Psoas muscle (tissue), 8 donors: ENCODE measurements around the gene PAM16. TPM values are rescaled to one million over a fixed set of nuclear protein-coding genes. Genes with fewer than 3 reads are reported as not detected.

Experiments
- ATAC-seq, 4 donors: fragments of 200-7000 bp; cut with Tn5 transposase; one replicate each; pipeline ENCODE4 v1.9.1; 2020; ENCODE audit warnings: moderate library complexity in 3 of 4, mild to moderate bottlenecking in 2 of 4
- DNase-seq, 2 donors: peaks; one replicate each; pipeline ENCODE4 v3.0.0-alpha.2; 2020
- H3K27ac ChIP-seq: fragments of 200-600 bp; one replicate; pipeline ENCODE4 v1.8.0; 2022
- H3K27me3 ChIP-seq, 3 donors: fragments of 200-600 bp in 1 of 3; one replicate each; pipeline versions ENCODE4 v1.6.1 to v1.8.0; 2013 to 2022; ENCODE audit warnings: low read length in 2 of 3, mild to moderate bottlenecking in 2 of 3, moderate library complexity in 1 of 3; ENCODE audit not compliant: insufficient read depth in 3 of 3
- H3K36me3 ChIP-seq, 2 donors: fragments of 200-600 bp in 1 of 2; one replicate each; pipeline versions ENCODE4 v1.6.1 to v1.8.0; 2013 to 2022; ENCODE audit warnings: low read depth in 1 of 2, mild to moderate bottlenecking in 1 of 2, moderate library complexity in 1 of 2; ENCODE audit not compliant: insufficient read depth in 1 of 2
- H3K4me1 ChIP-seq: fragments of 200-600 bp; one replicate; pipeline ENCODE4 v1.8.0; 2022
- H3K4me3 ChIP-seq: fragments of 200-600 bp; one replicate; pipeline ENCODE4 v1.8.0; 2022; ENCODE audit warnings: mild to moderate bottlenecking
- H3K9me3 ChIP-seq: fragments of 200-600 bp; one replicate; pipeline ENCODE4 v1.8.0; 2022
- WGBS, 3 donors: extraction: QIAGEN DNeasy Blood & Tissue Kit; methylation state at CpG; one replicate each; pipeline versions ENCODE4 v1.1.6 to v1.1.7; 2013; 5-methylcytosine and 5-hydroxymethylcytosine counted together
- intact Hi-C, 2 donors: fragments of 100-400 bp; cut with DNase I; formaldehyde crosslinking; loops; one replicate each; pipeline versions ENCODE4 v1.11.0 to v1.14.2; 2022
- polyA plus RNA-seq, 3 donors: library from polyadenylated mRNA; stranded (reverse); fragments of 200-250 nt; gene quantifications; one replicate each; pipeline ENCODE4 v1.2.3, GENCODE V29; 2013
- total RNA-seq, 4 donors: library from RNA; stranded (reverse); fragmentation: NEBNext Ultra II Directional in 2 of 4; extraction: Animal tissue kit (Norgen Biotek cat#: 25700) in 2 of 4; gene quantifications; one replicate each; pipeline versions ENCODE4 v1.2.1 to v1.2.4, GENCODE V29; 2021 to 2023
- TF ChIP-seq, protein P1 (sequence below): fragments of 200-600 bp; IDR thresholded peaks from one replicate; pipeline ENCODE4 v1.8.0; 2022; ENCODE audit warnings: antibody characterized with exemption
- donor health status: healthy with polysubstance abuse.
- donor health status: DM: no; HTN: no; CAD: no; lungs with moderate emphysema.
- donor health status: Bipolar disorder and iron deficiency.
- donor health status: healthy.
- donor health status: DM: yes; HTN: yes; CAD: no.
- donor health status: DM: no; HTN: no; CAD: no.
- donor health status: DM: no; HTN: no; CAD: no.
- donor health status: DM: yes; HTN: yes; CAD: no.

The PAM16 gene
- total and polyA plus RNA-seq, 7 donors, result 60.5 to 163 (median 84.2) TPM

DNA sequence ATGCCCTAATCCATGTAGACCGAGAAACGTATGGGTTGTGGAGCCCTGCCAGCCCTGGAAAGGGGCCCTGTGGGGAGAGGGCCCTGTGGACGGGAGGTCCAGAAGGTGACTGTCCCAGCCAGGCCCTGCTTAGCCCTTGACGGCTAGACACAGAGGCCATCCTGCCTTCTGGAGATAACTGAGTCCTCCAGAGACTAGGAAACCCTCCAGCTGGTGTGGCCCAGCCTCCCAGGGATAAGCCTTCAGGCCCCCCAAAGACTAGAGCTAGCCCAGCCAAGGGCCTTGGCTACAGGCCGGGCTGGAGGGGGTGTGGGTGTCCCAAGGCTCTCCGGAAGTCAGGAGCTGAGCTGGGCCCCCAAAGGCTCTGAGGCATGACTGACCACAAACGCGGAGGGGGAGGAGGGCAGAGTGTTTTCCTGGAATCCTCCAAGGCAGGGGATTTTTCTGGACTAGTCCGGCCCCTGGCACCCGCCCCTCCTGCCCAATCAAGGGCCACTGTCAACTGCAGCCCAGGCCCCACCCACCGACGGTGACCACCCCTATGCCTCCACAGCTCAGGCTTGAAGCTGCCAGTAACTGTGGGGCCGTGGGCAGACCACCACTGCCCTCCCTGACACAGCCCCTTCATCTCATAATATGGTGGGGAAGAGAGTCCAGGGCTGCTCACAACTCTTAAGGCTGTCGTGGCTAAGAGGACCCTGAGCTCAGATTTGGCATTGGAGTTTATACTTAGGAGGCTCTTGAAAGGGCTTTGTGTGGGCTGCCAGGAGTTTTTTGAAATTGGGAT is 19.6 kb upstream of the PAM16 start:
- Histone ChIP-seq H3K4me3 (peak overlapping the region; percentile 67), H3K36me3 (no peaks in the 10 kb centered on the region), H3K27me3 (no peaks in the 10 kb centered on the region), H3K27ac (peak overlapping the region; percentile 74), H3K4me1 (peaks cover 12% of the 10 kb centered on the region), H3K9me3 (no peaks in the 10 kb centered on the region)
- DNase-seq, result peak; percentile 84 to 85
- 62 to 65% (median 63%) methylated on average over 13 to 14 of the region's 14 CpGs for WGBS, 3 donors
- TF ChIP-seq, protein P1, sequence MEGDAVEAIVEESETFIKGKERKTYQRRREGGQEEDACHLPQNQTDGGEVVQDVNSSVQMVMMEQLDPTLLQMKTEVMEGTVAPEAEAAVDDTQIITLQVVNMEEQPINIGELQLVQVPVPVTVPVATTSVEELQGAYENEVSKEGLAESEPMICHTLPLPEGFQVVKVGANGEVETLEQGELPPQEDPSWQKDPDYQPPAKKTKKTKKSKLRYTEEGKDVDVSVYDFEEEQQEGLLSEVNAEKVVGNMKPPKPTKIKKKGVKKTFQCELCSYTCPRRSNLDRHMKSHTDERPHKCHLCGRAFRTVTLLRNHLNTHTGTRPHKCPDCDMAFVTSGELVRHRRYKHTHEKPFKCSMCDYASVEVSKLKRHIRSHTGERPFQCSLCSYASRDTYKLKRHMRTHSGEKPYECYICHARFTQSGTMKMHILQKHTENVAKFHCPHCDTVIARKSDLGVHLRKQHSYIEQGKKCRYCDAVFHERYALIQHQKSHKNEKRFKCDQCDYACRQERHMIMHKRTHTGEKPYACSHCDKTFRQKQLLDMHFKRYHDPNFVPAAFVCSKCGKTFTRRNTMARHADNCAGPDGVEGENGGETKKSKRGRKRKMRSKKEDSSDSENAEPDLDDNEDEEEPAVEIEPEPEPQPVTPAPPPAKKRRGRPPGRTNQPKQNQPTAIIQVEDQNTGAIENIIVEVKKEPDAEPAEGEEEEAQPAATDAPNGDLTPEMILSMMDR, result no peak
- intact Hi-C loops, result no loop called here
- peak in 3 of 4 donors; percentile 7 to 28 (median 11) for ATAC-seq

DNA sequence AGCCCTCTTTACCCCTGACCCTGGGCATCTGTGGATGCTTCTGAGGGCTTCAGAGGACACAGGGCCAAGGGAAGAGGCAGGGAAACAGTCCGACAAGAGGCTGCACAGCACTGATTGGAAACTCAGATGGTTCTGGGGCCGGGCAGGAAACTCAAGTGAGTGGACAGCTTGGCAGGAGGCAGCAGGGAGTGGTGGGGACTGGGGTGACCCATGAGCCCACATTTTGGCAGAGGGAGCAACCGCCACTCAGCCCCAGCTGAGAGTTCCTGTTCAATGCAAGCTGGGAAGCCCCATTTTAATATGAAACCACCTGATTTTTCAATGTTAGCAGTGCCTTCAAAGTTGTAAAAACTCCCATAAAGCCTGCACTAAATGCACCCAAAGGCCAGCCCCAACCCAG is 19.0 kb upstream of the PAM16 start:
- DNase-seq, result no peak
- peaks cover 9% of the 10 kb centered on the region for H3K4me1 ChIP-seq

DNA sequence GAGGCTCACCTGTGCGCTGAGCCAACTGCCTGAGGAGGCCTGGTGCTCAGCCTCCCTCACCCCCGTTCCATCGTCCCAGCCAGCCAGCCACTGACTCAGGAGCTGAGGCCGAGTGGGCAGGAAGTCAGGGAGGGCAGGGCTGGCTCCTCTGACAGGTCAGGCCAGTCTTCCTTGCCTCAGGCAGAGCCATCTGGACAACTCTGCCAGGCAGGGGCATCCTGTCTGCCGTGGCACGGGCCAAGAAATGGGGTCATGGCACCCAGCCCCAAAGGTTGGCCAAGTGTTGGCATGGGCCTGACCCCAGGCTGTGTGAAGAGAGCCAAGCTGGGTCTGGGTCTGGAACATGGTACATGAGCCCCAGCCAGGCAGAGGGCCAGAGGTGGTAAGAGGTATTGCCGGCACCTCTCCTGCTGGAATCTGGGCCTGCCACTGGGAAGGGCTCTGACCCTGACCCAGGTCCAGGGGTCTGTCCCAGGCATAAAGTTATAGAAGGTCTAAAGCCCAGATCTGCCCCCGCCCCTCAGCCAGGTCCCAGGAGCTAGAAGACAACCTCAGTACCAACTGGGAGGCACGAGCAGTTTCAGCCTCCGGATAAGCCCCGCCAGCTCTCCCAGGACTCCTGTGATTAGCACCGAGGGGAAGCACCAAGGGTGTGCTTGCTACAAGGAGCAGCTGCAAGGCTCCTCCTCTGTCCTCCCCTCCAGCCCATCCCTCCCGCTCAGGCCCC is 18.0 kb upstream of the PAM16 start:
- no peaks in the 10 kb centered on the region for H3K27me3 ChIP-seq
- H3K36me3 ChIP-seq, result peaks cover 0 to 9% of the 10 kb centered on the region in 2 donors
- intact Hi-C loops, result no loop called here
- no peak overlapping the region for H3K4me3 ChIP-seq
- no peaks in the 10 kb centered on the region for H3K9me3 ChIP-seq
- TF ChIP-seq, protein P1, result no peak
- no peak overlapping the region for H3K27ac ChIP-seq
- ATAC-seq (peak in 2 of 4 donors; percentile 17 to 54), DNase-seq (no peak)
- WGBS, 3 donors, result 57 to 74% (median 68%) methylated on average over 11 to 13 of the region's 13 CpGs
- peaks cover 9% of the 10 kb centered on the region for H3K4me1 ChIP-seq

More for the DNA sequence above, 19.0 kb upstream of the PAM16 start:
- 74 to 84% (median 78%) methylated on average over 3 of the region's 3 CpGs for WGBS, 3 donors
- intact Hi-C loops, result no loop called here
- Histone ChIP-seq H3K9me3 (no peaks in the 10 kb centered on the region), H3K4me3 (no peak overlapping the region), H3K36me3 (no peaks in the 10 kb centered on the region), H3K27me3 (no peaks in the 10 kb centered on the region), H3K27ac (peak overlapping the region; percentile 36)
- no peak for ATAC-seq
- TF ChIP-seq, protein P1, result no peak

DNA sequence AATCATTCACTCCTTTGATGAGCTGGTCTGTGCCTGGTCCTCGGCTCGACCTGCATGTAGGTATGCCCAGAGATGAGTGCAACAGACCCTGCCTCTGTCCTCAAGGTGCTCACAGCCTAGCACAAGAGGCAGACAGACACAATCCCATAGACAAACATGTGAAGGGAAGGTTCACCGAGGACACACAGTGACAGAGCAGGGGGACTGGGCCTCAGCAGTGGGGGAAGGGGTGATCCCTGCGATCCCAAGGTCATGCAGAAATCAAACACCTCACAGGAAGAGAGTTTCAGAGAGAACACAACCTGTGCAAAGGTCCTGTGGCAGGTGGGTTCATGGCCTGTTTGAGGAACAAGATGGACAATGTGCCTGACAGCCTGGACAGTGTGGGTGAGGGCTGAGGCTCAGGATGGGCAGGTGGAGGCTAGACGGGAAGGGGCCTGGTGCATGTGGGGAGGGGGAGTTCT is 16.3 kb upstream of the PAM16 start:
- H3K27ac ChIP-seq, result no peak overlapping the region

More for the DNA sequence above, 16.3 kb upstream of the PAM16 start:
- intact Hi-C loops, result no loop called here
- WGBS, 3 donors, result 93 to 96% (median 95%) methylated on average over 5 of the region's 5 CpGs
- DNase-seq (no peak), ATAC-seq (no peak)
- peaks cover 4% of the 10 kb centered on the region for H3K4me1 ChIP-seq
- TF ChIP-seq, protein P1, result no peak
- H3K4me3 ChIP-seq, result no peak overlapping the region
- peaks cover 0 to 24% of the 10 kb centered on the region in 2 donors for H3K36me3 ChIP-seq
- no peaks in the 10 kb centered on the region for H3K9me3 ChIP-seq
- no peaks in the 10 kb centered on the region for H3K27me3 ChIP-seq
